Activated CD8-positive, alpha-beta memory T cell treated with anti-CD3 and anti-CD28 coated beads, Interleukin-2, amount 50 U/mL, for 24 hours (primary cell): Measurements from ENCODE around the gene BMAL1.
"Not testable (repeated sequence)": the region's sequence is repeated elsewhere in the genome, so short reads cannot be mapped to it uniquely, and the experiment has no call there.

Source experiments
- DNase-seq: peaks from one replicate; pipeline ENCODE4 v3.0.0-alpha.2; 2020; ENCODE audit errors: extremely low read depth

The BMAL1 gene

DNA sequence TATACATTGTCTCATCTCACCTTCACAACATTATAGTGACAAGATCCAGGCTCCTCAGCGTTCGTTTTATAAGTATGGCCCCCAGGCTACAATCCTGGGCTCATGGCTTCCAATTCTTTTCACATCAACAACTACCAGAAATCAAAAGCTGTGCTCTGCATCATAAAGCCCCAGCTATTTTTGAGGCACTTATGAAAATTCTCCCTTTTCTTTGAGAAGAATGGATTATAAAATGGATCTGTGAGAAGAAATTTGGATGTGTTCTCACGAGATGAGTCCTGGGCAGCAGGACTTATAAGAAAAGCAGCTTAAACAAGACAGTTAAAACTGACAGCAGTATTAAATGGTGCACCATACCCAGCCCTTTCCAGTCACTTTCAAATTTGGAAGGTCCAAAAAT is 105.2 kb downstream of the BMAL1 start:
- no peak for DNase-seq

DNA sequence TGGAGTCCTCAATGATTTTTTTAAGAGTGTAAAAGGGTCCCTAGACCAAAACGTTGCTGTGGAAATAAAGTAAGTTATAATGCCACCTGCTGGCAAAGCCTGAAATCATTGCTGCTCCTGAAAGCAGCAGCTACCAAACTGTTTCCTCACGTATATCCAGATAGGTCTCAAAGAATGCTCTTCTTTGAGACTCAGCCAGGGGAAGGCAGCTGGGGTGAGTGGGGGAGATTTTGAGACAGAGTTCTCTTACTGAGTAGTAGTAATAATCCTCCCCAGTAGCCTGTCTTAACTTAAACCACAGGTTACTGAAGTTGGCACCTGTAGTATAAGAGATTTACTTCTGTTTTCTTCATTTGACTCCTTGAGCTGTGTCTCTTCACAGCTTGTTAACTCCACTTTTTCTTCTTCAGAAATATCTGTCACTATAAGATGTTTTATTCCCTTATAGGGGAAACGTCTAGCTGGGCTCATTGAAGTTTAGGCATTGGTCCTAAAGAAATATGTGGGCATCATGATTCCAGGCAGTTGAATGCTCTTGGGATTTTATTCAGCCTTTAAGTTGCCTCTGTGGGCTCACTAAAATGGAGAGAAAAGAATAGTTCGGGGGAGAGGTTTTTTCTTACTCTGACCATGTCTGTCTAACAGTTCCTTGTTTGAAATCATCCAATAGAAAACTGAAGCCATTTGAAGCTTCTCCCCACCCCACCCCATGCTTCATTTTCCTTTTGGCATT is 107.5 kb downstream of the BMAL1 start:
- DNase-seq: no peak

DNA sequence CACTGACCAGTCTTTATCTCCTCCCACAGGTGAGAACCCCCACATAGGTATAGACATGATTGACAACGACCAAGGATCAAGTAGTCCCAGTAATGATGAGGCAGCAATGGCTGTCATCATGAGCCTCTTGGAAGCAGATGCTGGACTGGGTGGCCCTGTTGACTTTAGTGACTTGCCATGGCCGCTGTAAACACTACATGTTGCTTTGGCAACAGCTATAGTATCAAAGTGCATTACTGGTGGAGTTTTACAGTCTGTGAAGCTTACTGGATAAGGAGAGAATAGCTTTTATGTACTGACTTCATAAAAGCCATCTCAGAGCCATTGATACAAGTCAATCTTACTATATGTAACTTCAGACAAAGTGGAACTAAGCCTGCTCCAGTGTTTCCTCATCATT is 109.0 kb downstream of the BMAL1 start:
- no peak for DNase-seq

DNA sequence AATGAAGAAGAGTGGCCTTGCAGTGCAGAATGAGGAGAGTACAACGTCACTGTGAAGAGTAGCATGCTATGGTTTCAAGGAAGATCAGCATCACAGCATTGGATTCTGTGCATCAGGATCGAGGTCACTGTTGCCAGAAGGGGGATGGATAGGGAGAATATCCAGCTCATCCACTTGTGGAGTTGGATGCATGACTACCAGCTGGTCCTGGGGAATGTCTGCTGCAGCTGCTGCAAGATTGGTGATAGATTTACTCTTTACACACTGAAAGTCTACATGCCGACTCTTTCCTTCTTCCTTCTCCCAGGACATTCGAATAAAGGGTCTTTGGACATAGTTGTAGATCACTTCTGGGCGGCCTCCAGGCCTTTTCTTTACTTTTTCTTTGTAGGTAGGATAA is 111.2 kb downstream of the BMAL1 start:
- no peak for DNase-seq

DNA sequence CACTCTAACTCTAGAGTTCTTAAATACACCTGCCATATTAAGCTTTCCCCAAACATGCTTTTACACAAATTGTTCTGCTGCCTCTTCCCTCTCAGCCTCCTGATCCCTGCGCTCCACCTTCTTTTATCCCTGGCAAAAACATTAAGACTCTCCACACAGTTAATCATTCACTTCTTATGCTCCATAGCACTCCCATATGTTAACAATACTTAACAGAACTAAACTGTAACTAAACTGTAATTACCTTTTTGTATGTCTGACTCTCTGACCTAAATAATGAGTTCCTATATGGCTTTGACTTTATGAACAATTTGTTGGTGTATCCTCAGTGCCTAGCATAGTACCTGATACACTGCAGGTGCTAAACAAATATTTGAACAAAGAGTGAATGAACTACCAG is 113.6 kb downstream of the BMAL1 start:
- DNase-seq: no peak

DNA sequence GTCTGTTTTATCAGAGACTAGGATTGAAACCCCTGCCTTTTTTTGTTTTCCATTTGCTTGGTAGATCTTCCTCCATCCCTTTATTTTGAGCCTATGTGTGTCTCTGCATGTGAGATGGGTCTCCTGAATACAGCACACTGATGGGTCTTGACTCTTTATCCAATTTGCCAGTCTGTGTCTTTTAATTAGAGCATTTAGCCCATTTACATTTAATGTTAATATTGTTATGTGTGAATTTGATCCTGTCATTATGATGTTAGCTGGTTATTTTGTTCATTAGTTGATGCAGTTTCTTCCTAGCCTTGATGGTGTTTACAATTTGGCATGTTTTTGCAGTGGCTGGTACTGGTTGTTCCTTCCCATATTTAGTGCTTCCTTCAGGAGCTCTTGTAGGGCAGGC is 120.7 kb downstream of the BMAL1 start:
- DNase-seq: not testable (repeated sequence)

DNA sequence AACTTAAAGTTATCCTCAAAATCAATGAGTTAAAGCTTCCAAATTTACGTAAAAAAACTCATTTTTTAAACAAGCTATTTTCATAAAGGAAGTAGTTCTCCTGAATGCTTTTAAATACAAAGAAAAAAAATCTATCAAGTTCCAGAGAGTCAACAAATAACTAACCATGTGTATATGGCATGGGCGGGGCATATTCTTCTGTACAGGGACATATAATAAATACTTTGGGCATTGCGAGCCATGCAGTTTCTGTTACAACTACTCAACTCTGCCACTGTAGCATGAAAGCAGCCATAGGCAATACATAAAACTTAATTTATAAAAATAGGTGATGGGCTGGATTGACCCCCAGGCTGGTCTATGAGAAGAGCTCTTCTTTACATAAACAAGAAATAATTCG is 127.6 kb downstream of the BMAL1 start:
- no peak for DNase-seq

DNA sequence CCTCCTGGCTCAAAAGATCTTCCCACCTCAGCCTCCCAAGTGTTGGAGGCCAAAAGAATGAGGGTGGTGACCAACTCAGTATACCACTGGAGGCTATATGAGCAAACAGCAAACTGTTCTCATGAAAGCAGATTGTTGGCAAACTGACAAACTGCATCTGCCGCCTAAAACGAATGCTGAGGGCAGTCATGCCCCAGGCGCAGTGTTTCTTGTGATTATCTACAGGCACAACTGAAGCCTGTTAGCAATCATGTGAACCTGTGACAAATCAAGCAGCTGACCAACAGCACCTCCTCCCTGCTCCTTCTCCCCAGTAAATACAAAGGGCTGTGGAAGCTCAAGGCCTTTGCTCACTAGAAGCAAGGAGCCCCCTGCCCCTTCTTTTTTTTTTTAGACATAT is 137.6 kb downstream of the BMAL1 start:
- no peak for DNase-seq

DNA sequence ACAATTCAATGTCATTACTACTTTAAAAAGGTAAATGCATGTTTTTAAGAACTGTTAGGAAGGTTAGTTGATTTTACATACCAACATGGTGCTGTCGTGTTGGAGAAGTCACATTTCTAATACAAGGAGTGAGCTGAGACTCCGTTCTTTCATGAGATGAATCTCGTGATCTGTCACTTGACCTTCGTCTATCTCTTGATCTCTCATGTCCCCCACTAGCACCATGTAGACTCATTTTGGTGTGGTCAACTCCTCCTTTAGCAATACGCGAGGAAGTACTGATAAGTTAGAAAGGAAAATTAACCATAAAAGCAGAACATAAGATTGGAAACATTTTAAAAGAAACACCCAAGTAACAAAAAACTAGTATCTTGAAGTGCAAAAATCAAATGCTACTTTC is 144.0 kb downstream of the BMAL1 start:
- DNase-seq: no peak

DNA sequence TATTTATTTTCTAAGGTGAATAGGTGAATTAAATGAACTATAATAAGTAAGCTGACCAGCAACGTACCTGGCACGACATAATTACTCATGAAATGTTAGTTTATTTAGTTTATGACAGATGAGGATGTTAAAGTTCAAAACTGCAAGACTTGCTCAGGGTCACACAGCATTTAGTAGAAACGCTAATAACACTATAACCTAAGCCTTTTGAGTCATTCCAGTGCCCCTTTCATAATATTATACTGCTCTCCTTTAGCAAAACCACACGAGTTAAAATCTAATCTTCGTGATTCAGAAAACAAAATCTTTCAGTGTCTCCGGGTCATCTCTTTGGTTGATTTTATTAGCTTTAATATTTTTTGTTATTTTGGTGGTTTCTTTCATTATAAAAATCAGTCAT is 145.8 kb downstream of the BMAL1 start:
- DNase-seq: no peak

DNA sequence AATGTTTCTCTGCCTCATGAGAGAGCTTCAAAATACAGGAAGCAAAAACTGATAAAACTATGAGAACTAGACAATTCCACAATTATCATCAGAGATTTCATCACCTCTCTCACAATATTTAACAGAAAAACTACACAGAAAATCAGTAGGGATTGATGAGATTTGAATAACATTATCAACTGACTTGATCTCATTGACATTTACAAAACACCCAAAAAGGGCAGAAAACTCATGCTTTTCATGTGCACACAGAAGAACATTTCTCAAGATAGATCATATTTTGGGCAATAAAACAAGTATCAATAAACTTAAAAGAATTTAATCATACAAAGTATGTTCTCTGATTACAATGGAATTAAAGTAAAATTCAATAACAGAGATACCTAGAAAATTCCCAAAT is 149.8 kb downstream of the BMAL1 start:
- no peak for DNase-seq

DNA sequence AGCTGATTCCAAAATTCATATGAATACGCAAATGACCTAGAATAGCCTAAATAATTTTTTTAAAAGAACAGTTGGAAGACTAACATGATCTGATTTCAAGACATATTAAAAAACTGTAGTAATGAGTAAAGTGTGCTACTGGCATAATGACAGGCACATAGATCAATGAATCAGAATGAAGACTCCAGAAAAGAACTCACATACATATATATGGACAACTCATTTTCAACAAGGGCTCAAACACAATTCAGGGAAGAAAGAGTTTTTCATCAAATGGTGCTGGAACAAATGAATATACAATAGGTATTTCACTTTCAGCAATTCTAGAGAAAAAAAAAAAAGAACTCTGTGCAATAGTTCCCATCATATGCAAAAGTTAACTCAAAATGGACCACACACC is 151.7 kb downstream of the BMAL1 start:
- DNase-seq: no peak

DNA sequence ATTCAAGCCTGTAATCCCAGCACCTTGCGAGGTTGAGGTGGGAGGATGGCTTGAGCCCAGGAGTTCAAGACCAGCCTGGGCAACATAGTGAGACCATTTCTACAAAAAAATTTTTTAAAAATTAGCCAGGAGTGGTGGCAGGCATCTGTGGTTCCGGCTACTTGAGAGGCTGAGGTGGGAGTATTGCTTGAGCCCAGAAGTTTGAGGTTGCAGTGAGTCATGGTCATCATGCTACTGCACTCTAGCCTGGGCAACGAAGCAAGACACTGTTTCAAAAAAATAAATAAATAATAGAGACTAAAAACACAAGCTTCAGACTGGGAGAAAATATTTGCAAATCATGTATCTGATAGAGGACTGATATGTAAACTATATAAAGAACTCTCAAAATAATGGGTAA is 152.2 kb downstream of the BMAL1 start:
- no peak for DNase-seq

DNA sequence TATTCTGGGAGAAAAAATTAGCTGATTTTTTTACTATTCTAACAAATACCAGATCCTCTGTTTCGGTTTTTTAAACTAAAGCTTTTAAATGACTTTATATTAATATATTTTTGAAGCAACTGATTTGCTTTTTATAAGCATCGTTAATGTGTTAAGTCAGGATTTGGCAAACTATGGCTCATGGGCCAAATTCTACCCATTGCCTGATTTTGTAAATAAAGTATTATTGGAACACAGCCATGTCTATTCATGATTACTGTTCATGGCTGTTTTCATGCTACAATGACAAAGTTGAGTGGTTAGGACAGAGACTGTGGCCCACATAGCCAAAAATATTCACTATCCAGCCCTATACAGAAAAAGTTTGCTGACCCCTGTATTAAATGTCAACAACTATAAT is 155.8 kb downstream of the BMAL1 start:
- no peak for DNase-seq

DNA sequence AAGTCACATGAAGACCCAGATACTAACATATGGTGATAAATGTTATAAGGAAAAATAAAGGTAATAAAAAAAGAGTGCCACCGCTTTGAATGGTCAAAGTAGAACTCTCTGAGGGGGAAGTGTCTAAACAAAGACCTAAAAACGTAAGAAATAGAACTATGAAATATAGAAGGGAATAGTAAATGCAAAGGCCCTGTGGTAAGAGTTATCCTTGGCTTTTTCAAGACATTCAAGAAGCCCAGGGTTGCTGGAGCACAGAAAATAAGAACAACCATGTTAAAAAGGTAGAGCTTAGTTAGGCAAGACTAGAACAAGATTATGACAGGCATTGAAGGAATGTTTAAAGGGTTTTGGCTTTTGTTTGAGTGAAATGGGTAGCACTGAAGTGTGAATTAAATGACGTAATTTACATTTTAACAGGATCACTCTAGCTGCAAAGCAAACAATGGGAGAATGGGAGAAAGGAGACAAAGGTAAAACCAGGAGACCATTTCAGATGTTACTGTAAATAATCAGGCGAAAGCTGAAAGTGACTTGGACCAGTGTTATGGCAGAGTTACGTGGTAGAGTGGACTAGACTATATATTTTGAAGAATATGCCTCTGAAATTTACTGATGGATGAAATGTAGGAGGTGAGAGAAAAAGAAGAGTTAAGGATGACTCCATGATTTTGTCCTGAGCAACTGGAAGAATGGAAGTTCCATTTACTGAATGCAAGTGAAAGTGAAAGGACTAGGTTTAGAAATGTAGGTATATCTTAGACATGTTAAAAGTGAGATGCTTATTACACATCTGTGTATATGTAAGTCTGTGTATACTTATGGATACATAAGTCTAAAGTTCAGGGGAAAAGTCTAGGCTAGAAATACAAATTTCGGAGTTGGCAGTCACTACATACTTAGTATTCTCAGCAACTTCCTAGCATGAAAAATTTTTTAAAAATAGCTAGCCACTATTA is 156.9 kb downstream of the BMAL1 start:
- DNase-seq: no peak

DNA sequence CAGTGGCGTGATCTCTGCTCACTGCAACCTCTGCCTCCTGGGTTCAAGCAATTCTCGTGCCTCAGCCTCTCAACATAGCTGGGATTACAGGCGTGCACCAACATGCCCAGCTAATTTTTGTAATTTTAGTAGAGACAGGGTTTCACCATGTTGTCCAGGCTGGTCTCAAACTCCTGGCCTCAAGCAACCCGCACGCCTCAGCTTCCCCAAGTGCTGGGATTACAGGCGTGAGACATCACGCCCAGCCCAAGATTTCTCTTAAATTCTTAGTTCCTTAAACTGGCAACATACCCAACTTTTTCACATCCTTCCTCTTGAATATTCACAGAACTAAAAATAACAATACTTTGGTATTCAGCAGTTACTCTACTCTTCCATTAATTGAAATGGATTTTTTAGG is 159.2 kb downstream of the BMAL1 start:
- DNase-seq: not testable (repeated sequence)
